Ovary (tissue), 3 donors: ENCODE measurements around the gene NUDT16.

ENCODE experiments used
- CTCF ChIP-seq, 3 donors: fragments of 450-650 bp in 2 of 3; fragments of 200-600 bp in 1 of 3; IDR thresholded peaks; one replicate each; pipeline versions ENCODE4 v1.5.1 to v1.8.0; 2016 to 2022; ENCODE audit warnings: antibody characterized with exemption in 3 of 3, mild to moderate bottlenecking in 1 of 3
- EP300 ChIP-seq: sonication (generic); formaldehyde crosslinking; IDR thresholded peaks from one replicate; pipeline ENCODE4 v1.6.1; 2017; ENCODE audit warnings: antibody characterized with exemption
- POLR2A ChIP-seq: fragments of 450-650 bp; IDR thresholded peaks from one replicate; pipeline ENCODE4 v1.6.1; 2017; ENCODE audit warnings: antibody characterized with exemption, mild to moderate bottlenecking, moderate library complexity
- donor health status: DM: no; HTN: no; CAD: no.

GRCh38 chr3:131405411-131405810 lies 23.8 kb downstream of the NUDT16 start:
- no peak for TF ChIP-seq CTCF (IDR thresholded peaks at IDR 0.05)
- TF ChIP-seq POLR2A, result no peak
- no peak for TF ChIP-seq EP300
